IMR-90 (cell line): ENCODE measurements around the gene PLCG1. TPM values are rescaled to one million over a fixed set of nuclear protein-coding genes. Genes with fewer than 3 reads are reported as not detected.

ENCODE experiments used
- CHD1 ChIP-seq: IDR thresholded peaks from 2 replicates; pipeline ENCODE4 v1.6.1; 2012; ENCODE audit warnings: low read depth, low read length, improper control_type of control experiment
- ELK1 ChIP-seq: fragments of 150-350 bp; IDR thresholded peaks from 2 replicates; pipeline ENCODE4 v1.6.1; 2016; ENCODE audit warnings: low read depth, mild to moderate bottlenecking, low read length, moderate library complexity, borderline replicate concordance
- RFX5 ChIP-seq: IDR thresholded peaks from 2 replicates; pipeline ENCODE4 v1.8.0; 2012; ENCODE audit warnings: low read depth, mild to moderate bottlenecking, low read length, moderate library complexity
- SMC3 ChIP-seq: fragments of 150-350 bp; IDR thresholded peaks from 2 replicates; pipeline ENCODE4 v1.6.1; 2016; ENCODE audit warnings: low read depth, mild to moderate bottlenecking, antibody characterized with exemption, low read length, moderate library complexity
- polyA plus RNA-seq, 3 experiments: library from polyadenylated mRNA; depleted of rRNA; stranded (reverse); fragments of >200 nt; gene quantifications; 2 replicates each; pipeline ENCODE4 v1.2.3, GENCODE V29; 2012; ENCODE audit warnings: low replicate concordance in 1 of 3
- total RNA-seq: library from RNA; depleted of rRNA; stranded (reverse); fragments of >200 nt; gene quantifications from 2 replicates; pipeline ENCODE4 v1.2.3, GENCODE V29; 2012

The PLCG1 gene
- total and polyA plus RNA-seq, 2 of the 4 experiments (the other 2 are of a cell fraction) = 59.1 to 69.1 TPM

- no peak for TF ChIP-seq ELK1
- no peak for TF ChIP-seq SMC3
- no peak for TF ChIP-seq CHD1
- TF ChIP-seq RFX5 = no peak
These were observed 37.4 kb downstream of the PLCG1 start (continued) for GRCh38 chr20:41174782-41175181.
